Naive B cell (primary cell): ENCODE measurements around the gene SC5D. TPM values are rescaled to one million over a fixed set of nuclear protein-coding genes. Genes with fewer than 3 reads are reported as not detected.
A peak's percentile ranks its signal among the peaks of the same experiment; 100 is the strongest.

Source experiments
- ATAC-seq, 2 donors: fragments of 150-1000 bp; cut with Tn5 transposase; 2 replicates each; pipeline ENCODE4 v1.10.0; 2021; ENCODE audit warnings: low read depth in 2 of 2, mild to moderate bottlenecking in 2 of 2, moderate library complexity in 2 of 2
- DNase-seq: peaks from one replicate; pipeline ENCODE4 v3.0.0; 2022
- H3K27ac Mint-ChIP-seq, 6 donors: one replicate each; pipeline ENCODE4 v1.8.0; 2020 to 2022; ENCODE audit warnings: mild to moderate bottlenecking in 6 of 6, mixed read lengths in 6 of 6, moderate library complexity in 5 of 6, inconsistent platforms in 2 of 6
- H3K27me3 Mint-ChIP-seq, 3 donors: one replicate each; pipeline ENCODE4 v1.8.0; 2021 to 2022; ENCODE audit warnings: mixed read lengths in 3 of 3, mild to moderate bottlenecking in 1 of 3
- H3K36me3 Mint-ChIP-seq, 2 donors: one replicate each; pipeline ENCODE4 v1.8.0; 2020 to 2022; ENCODE audit warnings: mixed read lengths in 2 of 2, inconsistent platforms in 1 of 2, mild to moderate bottlenecking in 1 of 2
- H3K4me1 Mint-ChIP-seq, 3 donors: one replicate each; pipeline ENCODE4 v1.8.0; 2020 to 2022; ENCODE audit warnings: mixed read lengths in 3 of 3, inconsistent platforms in 1 of 3, mild to moderate bottlenecking in 1 of 3, moderate library complexity in 1 of 3
- H3K4me3 Mint-ChIP-seq, 8 donors: one replicate each; pipeline ENCODE4 v1.8.0; 2020 to 2022; ENCODE audit warnings: mild to moderate bottlenecking in 8 of 8, mixed read lengths in 8 of 8, moderate library complexity in 8 of 8, inconsistent platforms in 2 of 8
- H3K9me3 Mint-ChIP-seq, 7 donors: one replicate each; pipeline ENCODE4 v1.8.0; 2020 to 2022; ENCODE audit warnings: mixed read lengths in 7 of 7, mild to moderate bottlenecking in 5 of 7, inconsistent platforms in 2 of 7, moderate library complexity in 1 of 7
- polyA plus RNA-seq, 6 donors: library from polyadenylated mRNA; unstranded; fragments of 300-500 nt; fragmentation: Illumina TruSeq; gene quantifications; one replicate each; pipeline ENCODE4 v1.2.3, GENCODE V29; 2021; ENCODE audit warnings: low read depth in 6 of 6

SC5D gene
- polyA plus RNA-seq, 6 donors from 2014 or later, result 11.1 to 17.6 (median 14.9) TPM

DNA sequence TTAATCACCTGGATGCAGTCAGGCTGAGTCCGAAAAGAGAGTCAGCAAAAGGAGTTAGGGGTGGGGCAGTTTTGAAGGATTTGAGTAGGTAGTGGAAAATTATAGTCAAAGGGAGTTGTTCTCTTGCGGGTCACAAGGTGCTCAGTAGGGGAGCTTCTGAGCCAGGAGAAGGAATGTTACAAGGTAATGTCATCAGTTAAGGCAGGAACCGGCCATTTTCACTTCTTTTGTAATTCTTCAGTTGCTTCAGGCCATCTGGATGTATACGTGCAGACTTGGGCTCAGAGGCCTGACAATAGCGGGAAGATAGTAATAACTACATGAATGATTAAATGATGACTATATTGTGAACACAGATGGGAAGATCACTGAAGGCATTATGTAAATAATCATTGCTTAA, 6.2 kb downstream of the SC5D start:
- no peaks in the 10 kb centered on the region for H3K27me3 Mint-ChIP-seq
- H3K4me1 Mint-ChIP-seq, result peaks cover 22 to 52% (median 39%) of the 10 kb centered on the region in 3 donors
- ATAC-seq (no peak), DNase-seq (no peak)
- peak overlapping the region in 1 of 8 donors; percentile 52 for H3K4me3 Mint-ChIP-seq
- peak overlapping the region in 2 of 6 donors; percentile 4 to 36 for H3K27ac Mint-ChIP-seq
- peaks cover 5 to 7% of the 10 kb centered on the region in 2 donors for H3K36me3 Mint-ChIP-seq
- H3K9me3 Mint-ChIP-seq, result no peaks in the 10 kb centered on the region

DNA sequence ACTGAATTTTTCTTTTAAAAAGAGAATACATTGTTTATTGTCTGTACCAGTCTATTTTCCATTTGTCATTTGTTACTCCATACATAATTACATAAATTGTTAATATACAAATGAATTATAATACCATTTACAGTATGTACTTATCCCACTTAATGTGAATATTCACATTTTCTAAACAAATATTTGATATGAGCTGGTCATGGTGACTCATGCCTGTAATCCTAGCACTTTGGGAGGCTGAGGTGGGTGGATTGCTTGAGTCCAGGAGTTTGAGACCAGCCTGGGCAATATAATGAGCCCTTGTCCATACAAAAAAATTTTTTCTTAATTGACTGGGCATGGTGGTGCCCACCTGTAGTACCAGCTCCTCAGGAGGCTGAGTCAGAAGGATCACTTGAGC, 6.8 kb downstream of the SC5D start:
- peaks cover 22 to 47% (median 39%) of the 10 kb centered on the region in 3 donors for H3K4me1 Mint-ChIP-seq
- H3K27ac Mint-ChIP-seq, result no peak overlapping the region
- H3K9me3 Mint-ChIP-seq, result no peaks in the 10 kb centered on the region
- H3K36me3 Mint-ChIP-seq, result peaks cover 7 to 8% of the 10 kb centered on the region in 2 donors
- ATAC-seq, result no peak
- DNase-seq, result no peak
- no peaks in the 10 kb centered on the region for H3K27me3 Mint-ChIP-seq
- no peak overlapping the region for H3K4me3 Mint-ChIP-seq

DNA sequence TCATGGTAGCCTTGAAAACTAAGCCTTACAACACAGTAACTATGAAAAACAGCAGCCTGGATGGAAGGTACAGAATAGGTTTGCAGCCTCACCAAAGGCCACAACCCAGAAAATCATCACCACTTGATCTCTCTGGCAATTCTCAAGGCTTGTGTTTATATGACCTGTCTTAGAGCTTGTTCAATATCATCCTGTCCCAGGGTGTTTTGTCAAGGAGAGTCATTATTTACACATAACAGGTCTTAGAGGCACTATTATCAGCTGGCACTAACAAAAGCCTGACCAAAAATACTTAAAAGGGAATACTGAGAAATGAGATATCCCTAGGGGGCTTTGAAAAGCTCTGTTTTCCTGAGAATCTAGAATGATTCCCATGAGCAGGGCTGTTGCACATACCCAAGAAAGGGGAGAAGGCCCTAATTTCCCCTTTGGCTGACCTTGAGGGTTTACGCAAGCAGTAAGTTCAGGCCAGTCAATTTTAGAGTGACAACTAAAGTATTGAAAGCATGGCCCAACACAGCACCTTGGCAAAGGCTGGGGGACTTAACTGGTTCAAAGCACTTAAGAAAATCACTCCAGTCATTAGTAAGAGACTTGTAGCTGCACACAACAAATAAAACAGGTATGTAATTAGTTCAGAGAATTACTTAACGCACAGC, 7.9 kb downstream of the SC5D start:
- H3K27me3 Mint-ChIP-seq, result no peaks in the 10 kb centered on the region
- peaks cover 7 to 12% of the 10 kb centered on the region in 2 donors for H3K36me3 Mint-ChIP-seq
- H3K9me3 Mint-ChIP-seq, result no peaks in the 10 kb centered on the region
- H3K27ac Mint-ChIP-seq, result peak overlapping the region in 1 of 6 donors; percentile 5
- H3K4me3 Mint-ChIP-seq, result no peak overlapping the region
- no peak for ATAC-seq
- peaks cover 22 to 40% (median 30%) of the 10 kb centered on the region in 3 donors for H3K4me1 Mint-ChIP-seq
- DNase-seq, result no peak

DNA sequence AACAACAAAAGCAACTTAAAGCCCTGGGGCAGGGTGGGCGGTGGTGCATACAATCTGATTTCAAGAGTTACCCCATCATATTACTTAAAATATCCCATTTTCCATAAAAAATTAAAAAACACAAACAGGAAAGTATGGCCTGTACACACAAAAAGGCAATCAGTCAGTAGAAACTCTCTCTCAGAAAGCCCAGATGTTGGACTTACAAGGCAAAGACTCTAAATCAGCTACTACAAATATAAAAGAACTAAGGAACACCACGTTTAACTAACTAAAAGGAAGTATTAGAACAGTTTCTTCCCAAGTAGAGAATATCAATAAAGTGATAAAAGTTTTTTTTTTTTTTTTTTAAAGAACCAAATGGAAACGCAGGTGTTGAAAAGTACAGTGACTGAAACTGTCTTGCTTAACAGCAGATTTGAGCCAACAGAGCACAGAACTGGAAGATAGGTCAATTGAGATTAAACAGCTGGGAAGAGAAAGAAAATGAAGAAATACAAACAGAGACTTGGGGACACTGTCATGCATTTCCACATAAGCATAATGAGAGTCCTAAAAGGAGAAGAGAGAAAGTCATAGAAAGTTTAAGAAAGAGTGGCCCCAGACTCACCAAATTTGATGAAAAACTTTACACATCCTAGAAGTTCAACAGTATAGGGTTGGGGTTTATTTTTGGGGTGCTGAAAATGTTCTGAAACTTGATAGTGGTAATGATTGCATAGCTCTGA, 8.6 kb downstream of the SC5D start:
- Mint-ChIP-seq H3K36me3 (peaks cover 5 to 17% of the 10 kb centered on the region in 2 donors), H3K4me1 (peaks cover 18 to 33% (median 23%) of the 10 kb centered on the region in 3 donors), H3K4me3 (no peak overlapping the region), H3K27me3 (no peaks in the 10 kb centered on the region), H3K9me3 (no peaks in the 10 kb centered on the region), H3K27ac (peak overlapping the region in 2 of 6 donors; percentile 5 to 14)
- no peak for ATAC-seq
- DNase-seq, result no peak

DNA sequence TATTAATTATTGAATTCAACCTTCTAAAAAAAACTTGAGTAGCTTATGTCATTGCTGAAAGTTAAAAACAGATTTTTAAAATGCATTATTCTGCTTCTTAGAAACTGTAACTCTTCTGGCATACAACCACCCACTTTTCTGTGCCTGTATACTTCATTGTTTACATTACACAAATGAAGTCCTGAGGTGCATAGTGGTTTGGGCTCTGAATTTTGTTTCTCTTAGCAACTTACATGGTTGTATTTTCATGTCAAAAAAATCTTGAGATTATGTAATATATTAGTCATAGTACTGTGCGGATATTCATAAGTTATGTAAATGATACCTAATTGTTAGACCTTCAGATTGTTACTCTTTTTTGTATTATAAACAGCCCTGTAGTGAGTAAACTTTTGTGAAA, 12.2 kb downstream of the SC5D start:
- Mint-ChIP-seq H3K27me3 (no peaks in the 10 kb centered on the region), H3K4me1 (peaks cover 7 to 26% (median 20%) of the 10 kb centered on the region in 3 donors), H3K36me3 (peaks cover 2 to 19% of the 10 kb centered on the region in 2 donors), H3K4me3 (no peak overlapping the region), H3K9me3 (no peaks in the 10 kb centered on the region), H3K27ac (no peak overlapping the region)
- ATAC-seq (no peak), DNase-seq (no peak)

DNA sequence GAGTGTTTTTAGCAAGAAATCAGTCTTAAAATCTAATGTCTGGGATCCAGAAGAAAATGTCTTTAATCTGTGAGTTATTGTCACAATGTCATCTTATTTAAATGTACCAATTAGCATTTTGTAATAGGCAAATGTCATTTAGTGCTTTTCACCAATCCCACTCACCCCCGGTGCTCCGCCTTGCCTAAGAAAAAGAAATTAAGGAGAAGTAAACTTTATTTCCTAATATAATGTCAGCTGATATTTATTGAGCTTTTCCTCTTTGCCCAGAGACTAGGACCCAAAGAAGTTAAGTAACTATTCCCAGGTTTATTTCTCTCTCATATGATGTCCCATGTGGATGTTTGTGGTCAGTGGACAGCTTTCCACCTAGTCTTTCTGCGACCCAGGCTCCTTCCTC, 16.2 kb downstream of the SC5D start:
- Mint-ChIP-seq H3K36me3 (peaks cover 7 to 19% of the 10 kb centered on the region in 2 donors), H3K4me1 (peaks cover 21 to 40% (median 31%) of the 10 kb centered on the region in 3 donors), H3K9me3 (no peaks in the 10 kb centered on the region), H3K27me3 (no peaks in the 10 kb centered on the region), H3K27ac (peak overlapping the region in 3 of 6 donors; percentile 0 to 26 (median 0)), H3K4me3 (no peak overlapping the region)
- DNase-seq, result no peak
- no peak for ATAC-seq

DNA sequence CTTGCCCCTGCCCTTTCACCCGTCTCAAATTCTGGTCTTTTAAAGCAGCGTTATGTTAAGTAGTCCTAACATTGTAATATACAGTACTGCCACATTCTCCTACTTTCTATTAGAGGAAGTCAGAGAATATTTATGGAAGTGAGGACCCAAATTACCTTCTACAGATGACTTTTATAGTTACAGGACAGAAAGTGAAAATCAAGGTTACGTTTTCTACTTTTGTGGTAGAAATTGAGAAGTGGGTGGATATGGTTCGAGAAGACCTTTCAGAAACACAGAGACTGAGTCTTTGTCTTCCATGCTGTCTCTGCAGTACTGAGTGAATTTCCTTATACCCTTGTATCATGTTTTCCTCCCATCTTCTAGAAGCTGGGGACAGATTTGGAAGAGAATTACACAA, 17.1 kb downstream of the SC5D start:
- H3K9me3 Mint-ChIP-seq, result no peaks in the 10 kb centered on the region
- peak overlapping the region; percentile 0 to 93 (median 27) for H3K27ac Mint-ChIP-seq
- DNase-seq, result peak; percentile 29

DNA sequence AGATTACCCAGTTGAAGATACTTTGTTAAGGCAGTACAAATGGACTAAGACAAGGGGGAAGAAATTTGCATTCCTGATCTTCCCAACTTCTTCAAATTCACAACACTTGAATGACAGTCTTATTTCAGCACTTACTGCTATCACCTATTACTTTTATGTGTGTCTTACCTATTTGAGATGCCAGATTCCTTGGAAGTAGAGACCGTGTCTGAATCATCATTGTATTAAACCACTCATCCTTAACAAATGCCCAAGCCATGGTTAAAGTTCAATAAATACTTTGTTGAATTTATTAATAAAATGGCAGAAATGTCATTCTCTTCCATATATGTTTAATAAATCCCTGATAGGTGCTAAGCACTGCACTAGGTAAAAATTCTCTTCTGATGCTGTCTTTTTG, 18.3 kb downstream of the SC5D start:
- peak overlapping the region in 3 of 6 donors; percentile 7 to 93 (median 70) for H3K27ac Mint-ChIP-seq
- no peaks in the 10 kb centered on the region for H3K27me3 Mint-ChIP-seq
- ATAC-seq, result no peak

More for the DNA sequence above, 17.1 kb downstream of the SC5D start:
- peak overlapping the region; percentile 30 to 79 (median 58) for H3K4me3 Mint-ChIP-seq
- H3K4me1 Mint-ChIP-seq, result peaks cover 21 to 40% (median 31%) of the 10 kb centered on the region in 3 donors
- no peaks in the 10 kb centered on the region for H3K27me3 Mint-ChIP-seq
- ATAC-seq, result peak; percentile 58 to 77
- H3K36me3 Mint-ChIP-seq, result peaks cover 7 to 14% of the 10 kb centered on the region in 2 donors

DNA sequence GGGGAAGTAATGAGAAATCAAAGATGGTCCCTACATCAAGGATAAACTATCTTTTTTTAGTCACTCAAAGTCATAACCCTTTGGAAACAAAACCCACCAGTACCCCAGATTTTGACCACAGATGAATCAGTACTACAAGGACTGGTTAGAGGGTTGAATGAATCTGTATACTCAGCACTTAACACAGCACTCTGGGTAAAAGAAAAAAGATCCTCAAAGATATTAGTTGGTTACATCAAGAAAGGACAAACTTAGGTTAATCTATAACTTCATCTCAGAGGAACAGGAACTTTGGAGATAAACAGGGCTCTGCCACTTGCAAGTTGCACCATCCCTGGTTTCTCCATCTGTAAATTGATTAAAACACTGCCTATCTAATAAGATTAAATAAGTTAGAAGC, 18.8 kb downstream of the SC5D start:
- peak overlapping the region in 2 of 8 donors; percentile 29 to 51 for H3K4me3 Mint-ChIP-seq
- DNase-seq (no peak), ATAC-seq (no peak)
- no peaks in the 10 kb centered on the region for H3K9me3 Mint-ChIP-seq
- no peaks in the 10 kb centered on the region for H3K27me3 Mint-ChIP-seq
- H3K27ac Mint-ChIP-seq, result peak overlapping the region in 1 of 6 donors; percentile 70
- H3K36me3 Mint-ChIP-seq, result peaks cover 5 to 7% of the 10 kb centered on the region in 2 donors
- peaks cover 21 to 40% (median 31%) of the 10 kb centered on the region in 3 donors for H3K4me1 Mint-ChIP-seq

More for the DNA sequence above, 18.3 kb downstream of the SC5D start:
- Mint-ChIP-seq H3K4me1 (peaks cover 21 to 40% (median 31%) of the 10 kb centered on the region in 3 donors), H3K36me3 (peaks cover 7 to 9% of the 10 kb centered on the region in 2 donors), H3K4me3 (peak overlapping the region in 2 of 8 donors; percentile 5 to 29), H3K9me3 (no peaks in the 10 kb centered on the region)
- DNase-seq, result no peak

DNA sequence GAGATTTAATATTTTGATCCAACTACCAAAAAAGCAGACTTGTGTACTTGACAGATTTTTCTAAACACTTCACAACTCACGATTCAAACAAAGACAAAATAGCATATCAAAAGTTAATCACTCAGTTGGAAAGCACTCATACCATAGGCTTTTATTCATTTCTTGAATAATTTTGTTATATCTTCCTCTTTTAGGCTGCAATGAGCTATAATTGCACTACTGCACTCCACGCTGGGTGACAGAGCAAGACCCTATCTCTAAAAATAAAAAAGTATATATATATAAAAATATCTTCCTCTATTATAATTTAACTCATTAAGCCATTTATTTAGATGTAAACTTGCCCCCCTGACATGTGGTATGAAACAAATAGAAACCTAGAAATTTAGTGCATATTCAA, 19.9 kb downstream of the SC5D start:
- Mint-ChIP-seq H3K4me1 (peaks cover 21 to 40% (median 31%) of the 10 kb centered on the region in 3 donors), H3K9me3 (no peaks in the 10 kb centered on the region), H3K27ac (peak overlapping the region in 3 of 6 donors; percentile 42 to 59 (median 51)), H3K36me3 (peaks cover 0 to 7% of the 10 kb centered on the region in 2 donors), H3K27me3 (no peaks in the 10 kb centered on the region), H3K4me3 (peak overlapping the region in 5 of 8 donors; percentile 23 to 83 (median 58))
- ATAC-seq (peak; percentile 69 to 78), DNase-seq (no peak)

DNA sequence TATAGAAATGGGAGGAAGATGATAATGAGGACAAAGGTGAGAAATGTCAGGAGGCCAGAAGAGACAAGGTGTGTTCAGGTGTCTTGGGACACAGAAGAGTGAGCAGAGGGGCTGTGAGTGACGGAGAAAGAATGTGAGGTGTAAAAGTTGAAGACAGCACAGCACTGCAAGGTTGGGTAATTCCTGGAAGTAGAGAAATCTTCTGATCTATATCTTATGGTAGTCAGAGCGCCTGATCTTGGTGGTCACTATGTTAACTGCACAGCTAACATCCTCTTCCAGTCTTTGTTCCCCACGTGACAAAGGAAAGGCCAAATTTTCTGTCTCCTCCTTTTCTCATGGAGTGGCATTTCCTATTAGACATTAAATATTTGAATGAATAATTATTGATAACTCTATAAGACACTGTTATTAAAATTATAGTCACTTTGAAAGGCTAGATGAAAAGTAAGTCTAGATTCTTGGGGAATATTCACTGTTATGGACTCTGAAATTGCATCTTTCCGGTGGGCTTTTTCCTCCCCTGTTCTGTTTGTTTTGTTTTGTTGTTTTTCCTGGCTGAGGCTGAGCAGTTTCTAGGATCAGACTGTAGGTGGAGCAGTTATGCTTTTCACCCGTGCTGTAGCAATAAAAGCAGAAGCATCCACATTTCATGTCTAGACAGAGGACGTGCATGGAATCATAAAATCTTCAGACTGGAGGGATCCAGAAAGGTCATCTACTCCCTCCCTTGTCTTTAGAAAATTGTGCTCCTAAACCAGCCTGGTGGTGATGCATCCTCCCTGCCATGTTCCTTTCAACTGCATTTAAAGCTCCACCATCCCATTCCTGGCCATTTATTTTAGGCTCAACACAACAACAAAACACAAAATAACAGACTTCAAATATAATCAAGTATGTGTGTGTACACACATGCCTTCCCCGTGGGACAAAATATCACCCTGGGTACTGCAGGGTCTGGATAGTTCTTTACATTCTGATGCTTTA, 26.6 kb downstream of the SC5D start:
- Mint-ChIP-seq H3K4me3 (no peak overlapping the region), H3K9me3 (no peaks in the 10 kb centered on the region), H3K27ac (peak overlapping the region in 5 of 6 donors; percentile 16 to 89 (median 78)), H3K4me1 (peaks cover 19 to 23% (median 22%) of the 10 kb centered on the region in 3 donors), H3K36me3 (no peaks in the 10 kb centered on the region), H3K27me3 (peaks cover 5 to 12% (median 8%) of the 10 kb centered on the region in 3 donors)
- peak; percentile 60 for DNase-seq
- ATAC-seq, result peak; percentile 88

DNA sequence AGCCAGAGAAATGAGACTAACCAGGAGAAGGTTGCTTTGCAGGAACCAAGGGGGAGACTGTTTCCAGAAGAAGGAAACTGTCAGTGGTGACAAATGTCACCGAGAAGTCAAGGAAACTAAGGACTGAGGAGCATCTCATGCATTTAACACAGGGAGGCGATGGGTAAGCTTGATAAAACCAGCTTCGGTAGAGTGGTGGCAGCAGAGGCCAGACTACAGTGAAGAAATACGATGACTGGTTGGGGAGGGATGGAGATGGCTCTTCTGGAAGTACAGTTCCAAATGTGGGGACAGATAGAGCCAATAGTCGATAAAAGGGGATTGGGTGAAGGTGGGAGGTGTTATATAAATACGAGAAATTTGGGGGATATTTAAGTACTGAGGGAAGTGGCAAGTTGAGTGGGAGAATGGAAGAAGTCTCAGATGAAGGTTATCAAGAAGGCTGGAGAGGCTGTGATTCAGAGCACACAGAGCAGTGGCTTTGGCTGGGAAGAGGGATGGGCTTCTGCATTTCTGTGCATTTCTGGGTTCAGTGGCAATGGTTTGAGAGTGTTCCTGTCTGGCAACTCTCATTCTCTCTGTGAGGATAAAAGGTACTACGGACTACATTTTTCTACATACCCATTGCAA, 29.2 kb downstream of the SC5D start:
- Mint-ChIP-seq H3K4me1 (peaks cover 19 to 23% (median 22%) of the 10 kb centered on the region in 3 donors), H3K27ac (peak overlapping the region in 3 of 6 donors; percentile 56 to 73 (median 68)), H3K36me3 (no peaks in the 10 kb centered on the region), H3K9me3 (no peaks in the 10 kb centered on the region), H3K27me3 (peaks cover 5 to 12% (median 8%) of the 10 kb centered on the region in 3 donors), H3K4me3 (no peak overlapping the region)
- ATAC-seq (peak; percentile 57 to 72), DNase-seq (no peak)
